Umbilical cord (tissue), 2 donors: ENCODE data around the gene NDST4. TPM values are rescaled to one million over a fixed set of nuclear protein-coding genes. Genes with fewer than 3 reads are reported as not detected.
"Not testable (repeated sequence)": the region's sequence is repeated elsewhere in the genome, so short reads cannot be mapped to it uniquely, and the experiment has no call there.

Source experiments
- DNase-seq: peaks from one replicate; pipeline ENCODE4 v3.0.0-alpha.2; 2015; ENCODE audit warnings: low spot score
- total RNA-seq: library from RNA; depleted of rRNA; stranded (reverse); fragments of >200 nt; gene quantifications from one replicate; pipeline ENCODE4 v1.2.3, GENCODE V29; 2014; ENCODE audit warnings: low replicate concordance; ENCODE audit not compliant: insufficient read depth

The NDST4 gene
- total RNA-seq, 1 donor from 2014 or later = 2.2 TPM

DNA sequence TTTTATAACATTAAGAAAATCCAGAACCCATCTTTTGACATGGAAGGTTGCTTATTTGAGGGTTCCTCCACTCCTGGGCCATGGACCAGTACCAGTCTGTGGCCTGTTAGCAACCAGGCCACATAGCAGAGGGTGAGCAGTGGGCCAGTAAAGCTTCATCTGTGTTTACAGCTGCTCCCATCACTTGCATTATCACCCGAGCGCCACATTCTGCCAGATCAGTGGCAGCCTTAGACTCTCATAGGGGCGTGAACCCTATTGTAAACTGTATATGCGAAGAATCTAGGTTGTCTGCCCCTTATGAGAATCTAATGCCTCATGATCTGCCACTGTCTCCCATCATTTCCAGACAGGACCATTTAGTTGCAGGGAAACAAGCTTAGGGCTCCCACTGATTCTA lies 58.6 kb downstream of the NDST4 start:
- no peak for DNase-seq

DNA sequence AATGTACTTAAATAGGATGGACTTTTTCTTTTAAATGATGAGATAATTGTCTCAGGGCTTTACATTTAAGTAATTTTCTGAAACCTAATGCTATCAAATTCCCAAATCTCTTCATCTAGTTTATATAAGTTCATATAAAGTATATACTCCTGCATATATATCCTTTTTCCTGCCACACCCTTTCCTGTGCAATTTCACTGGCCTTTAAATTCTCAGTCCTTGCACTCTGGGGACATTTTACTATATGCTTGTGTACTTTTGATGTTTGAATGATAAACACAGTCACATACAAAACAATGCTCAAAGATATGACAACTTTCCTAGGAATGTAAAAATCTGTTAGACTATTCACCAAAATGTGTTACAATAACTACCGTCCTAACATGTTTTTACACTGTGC lies 60.1 kb downstream of the NDST4 start:
- no peak for DNase-seq

DNA sequence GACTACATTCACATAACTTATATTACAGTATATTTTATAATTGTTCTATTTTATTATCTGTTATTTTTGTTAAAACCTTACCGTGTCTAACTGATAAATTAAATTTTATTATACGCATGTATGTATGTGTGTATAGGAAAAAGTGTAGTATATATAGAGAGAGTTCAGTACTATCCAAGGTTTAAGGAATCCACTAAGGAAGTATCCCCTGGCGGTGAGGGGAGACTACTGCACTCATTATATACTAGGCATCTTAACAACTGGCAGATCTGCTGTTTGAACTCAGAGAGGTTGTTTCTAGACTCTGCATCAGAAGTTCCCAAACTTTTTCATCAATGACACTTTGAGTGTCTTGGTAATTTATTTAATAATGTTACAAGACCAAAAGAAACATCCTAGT lies 70.9 kb downstream of the NDST4 start:
- DNase-seq = no peak

DNA sequence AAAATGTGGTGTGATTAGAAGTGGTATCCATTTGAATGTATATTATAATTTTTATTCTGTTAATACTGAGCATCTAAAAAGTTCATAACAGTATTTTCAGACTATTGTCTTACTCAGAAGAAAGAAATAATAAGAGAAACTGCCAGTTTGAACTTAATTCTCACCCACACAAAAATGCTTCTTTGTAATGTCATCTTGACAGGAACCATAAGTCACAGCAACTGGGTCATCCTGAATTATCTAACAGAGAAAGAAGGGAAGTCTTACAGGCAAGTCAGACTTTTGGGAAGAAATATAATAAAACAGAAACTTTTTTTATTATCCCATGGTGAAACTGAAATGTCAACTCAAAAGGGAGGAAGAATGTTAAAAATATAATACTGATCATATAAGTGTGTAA lies 83.1 kb downstream of the NDST4 start:
- DNase-seq = peak; percentile 15

DNA sequence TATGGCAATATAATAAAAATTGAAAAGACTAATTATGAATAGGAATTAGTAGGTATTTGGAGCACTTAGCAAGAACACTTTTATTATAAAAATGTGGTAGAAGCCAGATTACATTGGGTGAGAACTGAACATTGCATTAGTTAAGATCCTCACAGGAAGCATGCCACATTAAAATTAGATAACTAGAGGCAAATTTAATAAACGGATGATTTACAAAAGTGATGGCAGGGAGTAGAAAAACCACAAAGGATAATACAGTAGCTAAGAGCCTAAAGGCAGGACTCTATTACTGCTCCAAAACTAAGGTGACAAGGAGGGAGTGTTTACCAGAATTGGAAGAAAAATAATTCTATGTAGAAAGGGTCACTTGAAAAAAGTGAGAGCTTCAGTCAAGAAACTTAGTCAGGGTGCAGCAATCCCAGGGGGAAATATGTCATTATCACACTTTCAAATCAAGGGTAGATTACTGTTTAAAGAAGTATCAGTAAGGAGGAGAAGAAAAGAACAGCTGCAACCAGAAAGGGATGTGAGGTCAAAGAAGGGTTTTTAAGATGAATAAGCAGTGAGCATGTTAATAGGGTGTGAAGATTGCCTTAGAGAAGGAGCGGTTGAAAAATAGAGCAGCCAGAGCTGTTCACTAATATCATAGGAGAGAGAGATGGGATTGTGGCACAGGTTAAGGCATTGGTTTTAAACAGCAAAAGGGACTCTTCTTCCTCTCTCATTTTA lies 84.6 kb downstream of the NDST4 start:
- no peak for DNase-seq

DNA sequence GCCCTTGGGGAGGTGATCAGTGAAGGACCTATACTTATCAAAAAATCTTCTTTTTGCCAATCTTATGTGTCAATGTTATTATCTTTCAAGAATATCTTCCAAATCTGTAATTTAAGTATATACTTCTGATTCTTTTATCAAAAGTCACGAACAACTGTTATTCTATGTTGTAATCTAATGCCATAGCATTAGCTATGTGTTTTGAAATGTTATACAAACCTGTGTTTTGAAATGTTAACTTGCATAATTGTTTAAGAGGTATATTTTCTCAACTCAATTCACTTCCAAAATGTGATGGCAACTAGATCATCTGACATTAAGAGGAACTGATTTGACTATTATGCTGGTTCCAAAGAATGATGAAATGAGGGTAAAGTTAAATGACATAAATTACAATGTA lies 113.5 kb downstream of the NDST4 start:
- DNase-seq = no peak

DNA sequence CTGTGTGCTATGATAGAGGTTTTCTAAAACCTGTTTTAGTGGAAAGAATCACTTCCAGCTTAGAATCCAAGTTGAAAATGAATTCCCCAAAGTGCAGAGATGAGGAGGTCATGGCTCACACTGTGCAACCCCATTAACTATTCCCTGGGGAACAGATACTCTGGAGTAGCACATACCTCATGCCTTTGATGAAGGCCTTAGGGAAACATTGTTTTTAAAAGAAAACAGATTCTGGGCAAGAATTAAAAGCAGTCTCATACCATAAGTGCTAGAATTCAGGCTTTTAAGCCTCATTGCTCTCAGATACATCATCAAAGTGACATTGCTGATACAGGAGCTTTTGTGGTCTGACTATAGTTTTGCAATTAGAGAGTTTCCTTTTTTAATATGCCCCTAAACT lies 115.1 kb downstream of the NDST4 start:
- no peak for DNase-seq

DNA sequence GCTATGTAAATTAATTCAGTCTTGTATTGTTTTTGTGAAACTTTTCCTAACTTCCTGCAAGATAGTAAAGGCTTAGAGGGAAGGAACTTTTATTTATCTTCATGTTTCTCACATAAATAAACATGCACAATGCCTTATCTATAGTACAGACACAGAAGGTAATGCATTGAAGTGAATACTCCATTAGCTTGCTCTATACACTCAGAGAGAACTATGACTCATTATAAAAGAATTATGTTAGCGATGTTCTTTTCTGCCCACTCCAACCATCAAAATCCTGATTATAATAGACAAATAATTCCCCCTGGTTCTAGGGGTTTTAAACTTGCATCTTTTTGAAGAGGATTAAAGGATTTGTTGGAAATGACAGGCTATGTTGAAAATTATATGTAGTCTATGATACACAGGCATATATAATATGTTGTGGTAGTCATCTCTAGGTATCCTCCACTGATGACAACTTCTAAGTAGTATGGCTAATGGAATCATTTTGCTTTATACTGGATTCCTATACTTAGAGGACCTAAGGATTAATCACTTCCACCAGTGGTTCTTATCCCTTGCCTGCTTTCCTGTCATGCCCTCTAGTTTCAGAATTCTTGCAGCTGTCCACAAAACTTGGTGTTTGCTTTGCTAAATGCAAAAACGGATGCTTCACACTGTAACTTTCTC lies 115.7 kb downstream of the NDST4 start:
- DNase-seq = peak; percentile 3

DNA sequence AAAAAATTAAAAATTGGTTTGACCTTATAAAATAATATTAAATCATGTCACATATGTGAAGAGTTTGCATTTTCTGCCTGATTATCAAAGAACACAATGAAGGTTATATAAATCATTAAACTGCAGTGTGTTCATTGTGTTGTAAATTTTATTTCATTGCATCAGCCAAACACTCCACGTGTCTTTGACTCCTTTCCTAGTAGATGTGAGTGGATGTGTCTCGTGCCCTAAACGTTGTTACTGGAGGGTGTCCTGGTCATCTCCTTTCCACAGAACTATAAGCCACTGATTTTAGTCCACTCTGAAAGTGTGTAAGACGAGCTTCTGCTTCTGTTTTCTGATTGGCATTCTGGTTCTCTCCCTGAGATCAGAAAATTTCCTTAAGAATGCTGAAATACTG lies 127.3 kb downstream of the NDST4 start:
- DNase-seq = no peak

DNA sequence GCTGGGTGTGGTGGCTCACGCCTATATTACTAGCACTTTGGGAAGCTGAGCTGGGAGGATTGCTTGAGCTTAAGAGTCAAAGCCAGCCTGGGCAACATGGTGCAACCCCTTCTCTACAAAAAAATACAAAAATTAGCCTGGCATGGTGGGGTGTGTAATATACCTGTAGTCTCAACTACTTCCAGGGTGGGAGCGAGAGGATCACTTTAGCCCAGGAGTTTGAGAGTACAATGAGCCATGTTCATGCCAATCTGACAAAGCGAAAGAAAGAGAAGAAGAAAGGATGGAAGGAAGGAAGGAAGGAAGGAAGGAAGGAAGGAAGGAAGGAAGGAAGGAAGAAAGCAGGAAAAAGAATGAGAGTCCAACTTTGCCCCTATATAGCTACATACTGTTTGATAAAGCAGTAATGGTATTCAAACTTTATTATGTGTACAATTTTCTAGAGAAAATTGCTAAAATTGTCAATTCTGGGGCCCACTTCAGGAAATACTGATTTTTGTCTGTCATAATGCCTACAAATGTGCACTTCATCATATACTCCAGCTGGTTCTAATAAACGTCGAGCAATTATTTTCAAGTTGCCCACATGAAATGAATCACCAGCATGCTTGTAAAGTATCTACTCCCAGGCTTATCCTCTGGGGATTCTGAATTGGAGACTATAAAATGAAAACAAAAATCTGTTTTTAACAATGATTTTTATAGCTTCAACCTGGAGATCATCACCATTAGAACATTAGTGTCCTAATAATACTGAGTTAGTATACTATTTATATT lies 132.3 kb downstream of the NDST4 start:
- DNase-seq = no peak

DNA sequence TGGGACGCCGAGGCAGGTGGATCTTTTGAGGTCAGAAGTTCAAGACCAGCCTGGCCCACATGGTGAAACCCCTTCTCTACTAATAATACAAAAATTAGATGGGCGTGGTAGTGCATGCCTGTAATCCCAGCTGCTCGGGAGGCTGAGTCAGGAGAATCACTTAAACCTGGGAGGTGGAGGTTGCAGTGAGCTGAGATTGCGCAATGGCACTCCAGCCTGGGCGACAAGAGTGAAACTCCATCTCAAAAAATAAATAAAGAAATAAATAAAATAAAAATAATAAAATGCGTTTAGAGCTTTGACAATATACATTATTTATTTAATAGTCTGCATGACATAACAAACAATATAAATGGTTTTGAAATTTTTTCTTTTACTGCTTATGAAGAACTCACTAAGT lies 133.0 kb downstream of the NDST4 start:
- DNase-seq = not testable (repeated sequence)

DNA sequence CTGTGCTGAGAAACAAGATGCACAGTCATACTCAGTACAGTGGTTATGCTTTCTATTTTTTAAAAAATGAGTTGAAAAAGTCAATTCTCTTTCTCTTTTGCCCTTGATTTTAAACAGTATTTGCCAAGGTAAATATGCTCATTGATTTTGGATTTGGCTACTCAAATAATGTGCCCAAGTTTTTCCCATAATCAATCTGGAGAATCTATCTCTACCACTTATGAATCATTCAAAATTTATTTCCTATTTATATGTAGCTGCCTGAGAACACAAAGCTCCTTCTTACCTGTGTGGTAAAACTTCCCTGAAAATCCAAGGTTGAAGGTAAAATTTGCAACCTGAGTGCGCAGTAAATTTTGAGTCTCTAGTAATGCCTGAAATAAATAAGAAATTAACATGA lies 136.5 kb downstream of the NDST4 start:
- no peak for DNase-seq

DNA sequence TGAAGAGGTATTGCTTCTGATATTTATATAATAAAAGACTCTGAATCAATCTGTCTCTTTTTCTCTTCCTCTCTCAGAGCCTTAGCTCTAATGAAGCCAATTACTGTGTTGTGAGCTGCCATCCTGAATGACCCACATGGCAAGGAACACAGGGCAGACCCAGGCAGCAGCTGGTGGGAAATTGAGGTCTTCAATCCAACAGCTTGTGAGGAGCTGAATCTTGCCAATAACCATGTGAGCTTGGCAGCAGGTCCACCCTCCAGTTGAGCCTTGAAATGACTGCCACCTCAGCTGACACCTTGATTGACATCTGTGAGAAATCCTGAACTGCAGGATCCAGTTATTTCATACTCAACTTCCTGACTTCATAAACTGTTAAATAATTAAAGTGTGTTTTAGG lies 149.4 kb downstream of the NDST4 start:
- no peak for DNase-seq

DNA sequence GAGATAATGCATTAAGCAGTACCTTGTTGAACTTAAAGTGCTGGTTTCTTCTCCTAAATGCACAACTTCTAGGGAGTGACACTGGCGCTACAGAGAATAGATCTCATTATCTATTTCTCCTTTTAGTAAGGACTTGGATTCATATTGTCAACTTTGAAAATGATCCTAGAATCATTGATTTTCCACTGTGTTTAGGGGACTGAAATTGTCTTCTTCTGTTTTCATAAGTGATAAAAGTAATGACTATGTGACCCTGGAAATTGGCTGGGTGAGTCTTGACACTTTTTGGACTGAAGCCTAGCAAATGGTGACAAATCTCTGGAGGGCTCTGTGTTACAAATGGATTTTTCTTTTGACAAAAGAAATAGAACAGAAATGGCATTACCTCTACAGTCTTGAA lies 167.8 kb downstream of the NDST4 start:
- DNase-seq = no peak

DNA sequence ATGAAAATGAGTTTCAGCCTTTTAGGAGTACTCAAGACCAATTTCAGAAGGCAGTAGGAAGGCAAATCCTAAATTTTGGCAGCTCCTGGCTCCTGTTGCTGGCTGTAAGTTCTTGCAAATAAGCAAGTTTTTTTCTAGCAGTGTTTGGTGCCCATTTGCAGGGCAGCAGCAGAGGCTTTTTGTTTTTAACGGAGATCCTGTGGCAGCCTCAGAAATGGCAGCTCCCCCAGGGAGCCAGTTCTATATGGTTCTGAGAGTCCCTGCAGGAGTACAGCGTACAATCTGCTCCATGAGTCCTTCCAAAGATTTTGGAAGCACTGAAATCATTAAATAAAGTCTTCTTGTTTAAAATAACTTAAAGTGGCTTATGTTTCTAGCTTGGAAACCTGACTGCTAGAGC lies 171.9 kb downstream of the NDST4 start:
- DNase-seq = no peak

DNA sequence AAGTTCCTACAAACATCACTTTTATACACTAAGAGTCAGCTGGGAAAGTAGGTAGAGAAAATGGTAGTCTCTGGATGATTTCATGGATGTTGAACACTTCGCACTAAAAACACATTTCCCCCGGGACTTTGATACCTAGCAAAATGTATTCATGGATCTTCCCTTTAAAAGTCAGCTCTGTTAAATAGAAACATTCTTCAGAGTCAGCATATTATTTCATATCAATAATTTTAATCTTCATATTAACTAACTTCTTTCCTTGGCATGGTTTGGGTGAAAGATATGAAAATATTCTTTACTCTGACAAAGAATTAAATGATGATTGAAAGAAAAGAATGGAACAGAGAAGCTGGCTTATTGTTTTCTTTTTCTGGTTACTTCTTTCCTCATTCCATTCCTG lies 185.5 kb downstream of the NDST4 start:
- DNase-seq = no peak

DNA sequence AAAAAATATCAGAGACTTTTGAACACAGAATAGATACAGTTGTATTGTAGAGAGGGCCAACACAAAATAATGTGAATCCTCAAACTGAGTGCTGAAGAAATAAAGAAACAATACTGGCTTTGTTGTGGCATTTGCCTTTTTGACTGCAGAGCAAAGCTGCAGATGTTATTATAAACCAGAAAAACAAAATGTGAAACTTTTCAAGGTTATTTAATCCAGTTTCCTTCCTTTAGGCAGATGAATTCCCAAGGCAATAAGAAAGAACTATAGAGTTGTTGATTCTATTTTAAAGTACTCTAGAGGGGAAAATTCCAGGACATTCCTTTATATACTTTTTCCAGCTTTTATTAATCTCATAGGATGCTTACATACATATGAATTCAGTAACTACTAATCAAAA lies 186.8 kb downstream of the NDST4 start:
- DNase-seq = no peak

DNA sequence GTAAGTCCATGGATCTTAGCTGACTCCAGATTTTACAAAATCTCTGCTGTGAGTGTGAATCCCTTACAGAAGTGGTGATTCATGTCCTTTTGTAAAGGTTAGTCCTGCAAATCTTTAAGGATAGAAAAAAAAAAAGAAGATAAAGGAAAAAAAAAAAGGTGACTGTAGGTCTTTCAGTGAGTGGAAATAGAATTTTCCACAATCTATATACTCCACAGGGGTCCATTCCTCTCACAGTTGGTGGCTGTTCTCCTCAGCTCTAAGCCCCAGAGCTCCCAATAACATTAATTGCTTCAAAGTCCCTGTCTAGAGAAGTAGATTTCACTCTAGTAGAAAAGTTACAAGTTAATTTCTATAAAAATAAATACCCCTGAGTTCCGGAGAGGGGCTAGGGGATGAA lies 189.1 kb downstream of the NDST4 start:
- DNase-seq = no peak

DNA sequence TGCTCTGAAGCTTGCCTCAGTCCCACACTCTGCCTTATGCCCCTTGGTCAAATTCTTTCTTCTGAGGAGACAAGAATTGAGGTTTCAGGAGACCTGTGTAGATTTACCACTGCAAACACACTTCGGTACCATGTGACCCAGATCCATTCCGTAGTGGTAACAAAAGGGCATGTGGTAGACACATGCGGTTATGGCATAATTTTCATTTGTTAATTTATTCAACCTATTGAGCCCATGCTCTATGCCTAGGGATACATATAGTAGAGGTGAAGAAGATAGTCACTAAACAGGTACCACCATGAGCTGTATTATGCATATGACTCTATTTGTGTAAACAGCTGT lies 190.9 kb downstream of the NDST4 start:
- DNase-seq = no peak

DNA sequence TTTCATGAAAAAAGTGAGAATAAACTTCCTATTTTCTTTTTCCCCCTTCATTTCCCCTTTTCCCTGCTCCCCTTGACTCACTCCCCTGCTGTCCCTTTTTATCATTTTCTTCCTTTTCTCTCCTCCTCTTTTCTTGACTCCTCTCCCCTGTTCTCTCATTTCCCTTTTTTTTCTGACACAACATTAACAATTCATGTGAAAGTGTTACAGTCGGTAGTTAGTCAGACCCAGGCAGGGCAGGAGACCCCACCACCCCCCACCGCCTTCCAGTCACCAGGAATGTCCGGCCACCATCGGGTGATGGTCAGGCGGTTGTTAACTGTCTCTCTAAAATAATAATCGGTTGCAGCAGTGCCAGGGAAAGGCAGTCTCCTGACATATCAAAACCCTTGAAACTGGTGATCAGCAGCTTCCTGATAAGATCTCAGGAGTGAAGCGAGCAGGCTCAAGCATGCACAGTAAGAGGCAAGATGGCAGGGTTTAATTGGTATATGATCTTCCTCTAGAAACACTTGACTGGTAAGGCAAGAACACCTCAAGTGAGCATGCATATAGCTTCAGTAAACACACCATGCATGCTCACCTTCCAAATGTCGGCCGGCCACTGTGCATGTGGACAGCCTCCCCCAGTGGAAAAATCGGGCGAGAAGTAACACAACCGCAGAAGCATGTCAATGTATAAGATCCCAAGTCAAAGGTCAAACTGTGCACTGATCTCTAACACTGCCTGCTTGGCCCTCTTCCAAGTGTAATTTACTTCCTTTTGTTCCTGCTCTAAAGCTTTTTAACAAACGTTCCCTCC lies 191.4 kb downstream of the NDST4 start:
- peak; percentile 1 for DNase-seq

DNA sequence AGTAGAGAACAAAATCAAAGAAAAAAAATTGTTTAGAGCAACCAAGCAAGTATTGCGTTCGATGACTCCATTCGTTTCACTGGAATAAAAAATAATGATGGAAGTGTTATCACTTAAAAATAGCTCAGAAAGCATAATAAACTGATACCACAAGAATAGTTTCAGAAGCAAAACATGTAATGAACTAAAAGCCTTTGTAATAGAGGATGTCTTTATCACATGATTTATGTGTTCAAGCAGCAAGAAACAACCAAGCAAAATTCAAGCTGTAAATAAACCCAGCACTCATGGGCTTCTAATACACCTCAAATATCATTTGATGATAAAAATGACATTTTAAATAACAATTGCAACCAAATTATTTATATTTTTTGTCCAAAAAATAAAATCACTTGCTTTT lies 192.2 kb downstream of the NDST4 start:
- no peak for DNase-seq

DNA sequence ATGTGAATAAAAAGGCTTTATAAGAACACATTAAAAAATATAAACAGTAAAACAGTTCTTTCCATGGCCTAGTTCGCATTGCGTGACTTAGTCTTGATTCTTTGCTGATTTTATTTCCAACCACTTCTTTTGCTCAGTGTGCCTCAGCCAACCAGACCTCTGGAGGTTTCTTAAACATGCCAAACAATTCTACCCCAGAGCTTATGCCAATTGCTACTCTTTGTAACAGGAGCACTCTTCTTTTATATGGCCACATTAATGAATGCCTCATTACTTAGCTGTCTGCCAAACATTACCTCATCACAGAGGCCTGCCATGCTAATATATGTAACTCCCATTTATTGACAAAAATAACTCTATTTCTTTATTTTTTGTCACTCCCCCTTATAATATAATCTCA lies 202.3 kb downstream of the NDST4 start:
- DNase-seq = no peak
